ENCODE measurements around the gene ALDOB. TPM values are rescaled to one million over a fixed set of nuclear protein-coding genes. Genes with fewer than 3 reads are reported as not detected.

Gene ALDOB
- total RNA-seq, 1 experiment from 2014 or later, result 0.67 TPM

- Histone ChIP-seq H3K36me3 (ENCODE audit: control insufficient read depth, insufficient read depth, low read length) (no peaks in the 10 kb centered on the region), H3K4me3 (ENCODE audit: low read depth in 2 of 2, low read length in 2 of 2) (no peak overlapping the region), H3K27me3 (ENCODE audit: control insufficient read depth, insufficient read depth, low read length) (no peaks in the 10 kb centered on the region), H3K9me3 (ENCODE audit: control insufficient read depth, insufficient read depth, low read depth, low read length) (no peaks in the 10 kb centered on the region), H3K4me1 (ENCODE audit: control insufficient read depth, insufficient read depth, low read length) (no peaks in the 10 kb centered on the region; the same call in 1 of the 2 replicates), H3K27ac (ENCODE audit: low read length) (no peak overlapping the region)
- no peak for TF ChIP-seq POLR2AphosphoS5 (IDR thresholded peaks at IDR 0.05; ENCODE audit: low read depth, low read length)
- TF ChIP-seq, protein P1, sequence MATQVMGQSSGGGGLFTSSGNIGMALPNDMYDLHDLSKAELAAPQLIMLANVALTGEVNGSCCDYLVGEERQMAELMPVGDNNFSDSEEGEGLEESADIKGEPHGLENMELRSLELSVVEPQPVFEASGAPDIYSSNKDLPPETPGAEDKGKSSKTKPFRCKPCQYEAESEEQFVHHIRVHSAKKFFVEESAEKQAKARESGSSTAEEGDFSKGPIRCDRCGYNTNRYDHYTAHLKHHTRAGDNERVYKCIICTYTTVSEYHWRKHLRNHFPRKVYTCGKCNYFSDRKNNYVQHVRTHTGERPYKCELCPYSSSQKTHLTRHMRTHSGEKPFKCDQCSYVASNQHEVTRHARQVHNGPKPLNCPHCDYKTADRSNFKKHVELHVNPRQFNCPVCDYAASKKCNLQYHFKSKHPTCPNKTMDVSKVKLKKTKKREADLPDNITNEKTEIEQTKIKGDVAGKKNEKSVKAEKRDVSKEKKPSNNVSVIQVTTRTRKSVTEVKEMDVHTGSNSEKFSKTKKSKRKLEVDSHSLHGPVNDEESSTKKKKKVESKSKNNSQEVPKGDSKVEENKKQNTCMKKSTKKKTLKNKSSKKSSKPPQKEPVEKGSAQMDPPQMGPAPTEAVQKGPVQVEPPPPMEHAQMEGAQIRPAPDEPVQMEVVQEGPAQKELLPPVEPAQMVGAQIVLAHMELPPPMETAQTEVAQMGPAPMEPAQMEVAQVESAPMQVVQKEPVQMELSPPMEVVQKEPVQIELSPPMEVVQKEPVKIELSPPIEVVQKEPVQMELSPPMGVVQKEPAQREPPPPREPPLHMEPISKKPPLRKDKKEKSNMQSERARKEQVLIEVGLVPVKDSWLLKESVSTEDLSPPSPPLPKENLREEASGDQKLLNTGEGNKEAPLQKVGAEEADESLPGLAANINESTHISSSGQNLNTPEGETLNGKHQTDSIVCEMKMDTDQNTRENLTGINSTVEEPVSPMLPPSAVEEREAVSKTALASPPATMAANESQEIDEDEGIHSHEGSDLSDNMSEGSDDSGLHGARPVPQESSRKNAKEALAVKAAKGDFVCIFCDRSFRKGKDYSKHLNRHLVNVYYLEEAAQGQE (IDR thresholded peaks at IDR 0.05; ENCODE audit: insufficient read depth in 1 of 2, low read depth in 2 of 2, low read length in 1 of 2), result no peak
- TF ChIP-seq TCF7L2 (IDR thresholded peaks at IDR 0.05; ENCODE audit: low read depth, low read length), result no peak
- TF ChIP-seq SIN3A (IDR thresholded peaks at IDR 0.05; ENCODE audit: borderline replicate concordance, insufficient read depth, low read depth, low read length), result no peak
- no peak for TF ChIP-seq CTCF (IDR thresholded peaks at IDR 0.05)
- intact Hi-C loops (cut with micrococcal nuclease; ENCODE audit: unreplicated experiment) (no loop called here), in situ Hi-C loops (cut with HindIII; ENCODE audit: low pct_unique_long_range_greater_than_20kb, low sequenced_read_pairs) (no loop called here)
- CTCF ChIA-PET, result no interaction called here
- POLR2A ChIA-PET, result no interaction called here
- DNase-seq (ENCODE audit: low read depth, low spot score), result no peak
- ATAC-seq, result no peak
- no TSS peak for BruUV-seq (replicated peaks)
Measured at GRCh38 chr9:101468116-101468515, 32.5 kb upstream of the ALDOB start.

GRCh38 chr9:101467690-101468089, 32.1 kb upstream of the ALDOB start:
- TF ChIP-seq CTCF (IDR thresholded peaks at IDR 0.05) (no peak), POLR2AphosphoS5 (IDR thresholded peaks at IDR 0.05; ENCODE audit: low read depth, low read length) (no peak), SIN3A (IDR thresholded peaks at IDR 0.05; ENCODE audit: borderline replicate concordance, insufficient read depth, low read depth, low read length) (no peak), TCF7L2 (IDR thresholded peaks at IDR 0.05; ENCODE audit: low read depth, low read length) (no peak)
- TF ChIP-seq, protein P1 (IDR thresholded peaks at IDR 0.05; ENCODE audit: insufficient read depth in 1 of 2, low read depth in 2 of 2, low read length in 1 of 2), result no peak
- DNase-seq (ENCODE audit: low read depth, low spot score) (no peak), ATAC-seq (no peak)
- no TSS peak for BruUV-seq (replicated peaks)
- ChIA-PET CTCF (no interaction called here), POLR2A (no interaction called here)
- in situ Hi-C loops (cut with HindIII; ENCODE audit: low pct_unique_long_range_greater_than_20kb, low sequenced_read_pairs), result no loop called here
- no peaks in the 10 kb centered on the region for H3K9me3 ChIP-seq (ENCODE audit: control insufficient read depth, insufficient read depth, low read depth, low read length)
- H3K4me3 ChIP-seq (ENCODE audit: low read depth in 2 of 2, low read length in 2 of 2), result no peak overlapping the region
- intact Hi-C loops (cut with micrococcal nuclease; ENCODE audit: unreplicated experiment), result no loop called here
- H3K4me1 ChIP-seq (ENCODE audit: control insufficient read depth, insufficient read depth, low read length), result no peaks in the 10 kb centered on the region; the same call in 1 of the 2 replicates
- H3K36me3 ChIP-seq (ENCODE audit: control insufficient read depth, insufficient read depth, low read length), result no peaks in the 10 kb centered on the region
- no peak overlapping the region for H3K27ac ChIP-seq (ENCODE audit: low read length)
- no peaks in the 10 kb centered on the region for H3K27me3 ChIP-seq (ENCODE audit: control insufficient read depth, insufficient read depth, low read length)

All from Panc1 (cell line).